CD8-positive, alpha-beta memory T cell (primary cell): ENCODE data around the gene SPP2. TPM values are rescaled to one million over a fixed set of nuclear protein-coding genes. Genes with fewer than 3 reads are reported as not detected.

Source experiments
- CTCF ChIA-PET: fragments of 350-600 bp; sonication (Branson Sonifier 250); formaldehyde crosslinking; loops from one replicate; lab custom pipeline; 2021; ENCODE audit warnings: antibody characterized with exemption; lab: Charles Lee
- POLR2A ChIA-PET: fragments of 350-600 bp; sonication (Branson Sonifier 250); formaldehyde crosslinking; loops from one replicate; lab custom pipeline; 2021; ENCODE audit warnings: antibody characterized with exemption; lab: Charles Lee
- DNase-seq, 5 donors: peaks; one replicate each; pipeline versions ENCODE4 v3.0.0 to v3.0.0-alpha.2; 2020 to 2022; ENCODE audit warnings: mixed read lengths in 1 of 5
- H3K27ac ChIP-seq: one replicate; pipeline ENCODE4 v1.7.0; 2013; ENCODE audit warnings: low read depth, mild to moderate bottlenecking, low read length, moderate library complexity
- H3K27me3 ChIP-seq: 2 replicates; pipeline ENCODE4 v1.7.0; 2013; ENCODE audit warnings: low read length, mild to moderate bottlenecking; ENCODE audit not compliant: insufficient read depth, poor library complexity, severe bottlenecking
- H3K36me3 ChIP-seq: 2 replicates; pipeline ENCODE4 v1.7.0; 2013; ENCODE audit warnings: mild to moderate bottlenecking, low read length, moderate library complexity; ENCODE audit not compliant: insufficient read depth
- H3K4me1 ChIP-seq: 2 replicates; pipeline ENCODE4 v1.7.0; 2013; ENCODE audit warnings: mild to moderate bottlenecking, low read length, moderate library complexity; ENCODE audit not compliant: insufficient read depth
- H3K4me3 ChIP-seq: 2 replicates; pipeline ENCODE4 v1.7.0; 2013; ENCODE audit warnings: mild to moderate bottlenecking, low read length
- H3K9me3 ChIP-seq: 2 replicates; pipeline ENCODE4 v1.7.0; 2013; ENCODE audit warnings: mild to moderate bottlenecking, low read length
- H3K27ac Mint-ChIP-seq, 8 donors: one replicate each; pipeline ENCODE4 v1.8.0; 2020 to 2021; ENCODE audit warnings: mixed read lengths in 8 of 8, mild to moderate bottlenecking in 6 of 8, inconsistent platforms in 3 of 8, moderate library complexity in 3 of 8
- H3K27me3 Mint-ChIP-seq, 2 donors: one replicate each; pipeline ENCODE4 v1.8.0; 2020 to 2021; ENCODE audit warnings: mixed read lengths in 2 of 2, mild to moderate bottlenecking in 1 of 2, moderate library complexity in 1 of 2
- H3K36me3 Mint-ChIP-seq, 3 donors: one replicate each; pipeline ENCODE4 v1.8.0; 2020 to 2021; ENCODE audit warnings: mixed read lengths in 3 of 3, inconsistent platforms in 1 of 3, mild to moderate bottlenecking in 1 of 3
- H3K4me1 Mint-ChIP-seq, 3 donors: one replicate each; pipeline ENCODE4 v1.8.0; 2020 to 2021; ENCODE audit warnings: mixed read lengths in 3 of 3, inconsistent platforms in 1 of 3, mild to moderate bottlenecking in 1 of 3
- H3K4me3 Mint-ChIP-seq, 7 donors: one replicate each; pipeline ENCODE4 v1.8.0; 2020 to 2021; ENCODE audit warnings: mixed read lengths in 7 of 7, mild to moderate bottlenecking in 6 of 7, moderate library complexity in 4 of 7, inconsistent platforms in 2 of 7
- H3K9me3 Mint-ChIP-seq, 5 donors: one replicate each; pipeline ENCODE4 v1.8.0; 2020 to 2022; ENCODE audit warnings: mixed read lengths in 5 of 5, mild to moderate bottlenecking in 3 of 5, moderate library complexity in 2 of 5, inconsistent platforms in 1 of 5
- polyA plus RNA-seq: library from polyadenylated mRNA; unstranded; fragments of 300-500 nt; fragmentation: Illumina TruSeq; gene quantifications from one replicate; pipeline ENCODE4 v1.2.3, GENCODE V29; 2021
- total RNA-seq, 2 experiments: library from RNA; stranded (reverse); gene quantifications; one replicate each; pipeline ENCODE4 v1.2.3, GENCODE V29; 2021

The SPP2 gene
- total and polyA plus RNA-seq, 3 experiments from 2014 or later: not detected

- Histone ChIP-seq H3K36me3 (no peaks in the 10 kb centered on the region), H3K27ac (no peak overlapping the region), H3K4me3 (no peak overlapping the region), H3K4me1 (peaks cover 4% of the 10 kb centered on the region), H3K27me3 (no peaks in the 10 kb centered on the region), H3K9me3 (peaks cover 11% of the 10 kb centered on the region)
- Mint-ChIP-seq H3K9me3 (peaks cover 23 to 39% (median 34%) of the 10 kb centered on the region in 5 donors), H3K36me3 (peaks cover 3 to 45% (median 4%) of the 10 kb centered on the region in 3 donors), H3K27ac (no peak overlapping the region), H3K4me3 (no peak overlapping the region), H3K4me1 (peaks cover 7 to 10% (median 9%) of the 10 kb centered on the region in 3 donors), H3K27me3 (no peaks in the 10 kb centered on the region)
- POLR2A ChIA-PET: no interaction called here
- no peak for DNase-seq
- CTCF ChIA-PET: no interaction called here
Measured at GRCh38 chr2:234038076-234038802, 12.3 kb upstream of the SPP2 start.

GRCh38 chr2:234044157-234044556 is 6.3 kb upstream of the SPP2 start:
- Mint-ChIP-seq H3K4me1 (peaks cover 0 to 14% (median 5%) of the 10 kb centered on the region in 3 donors), H3K27ac (peak overlapping the region in 1 of 8 donors; percentile 50), H3K27me3 (no peaks in the 10 kb centered on the region), H3K36me3 (peaks cover 0 to 10% (median 1%) of the 10 kb centered on the region in 3 donors), H3K9me3 (no peaks in the 10 kb centered on the region), H3K4me3 (no peak overlapping the region)
- H3K9me3 ChIP-seq: no peaks in the 10 kb centered on the region
- no peaks in the 10 kb centered on the region for H3K36me3 ChIP-seq
- no peak overlapping the region for H3K4me3 ChIP-seq
- CTCF ChIA-PET: no interaction called here
- H3K4me1 ChIP-seq: no peaks in the 10 kb centered on the region
- POLR2A ChIA-PET: no interaction called here
- no peak for DNase-seq
- H3K27me3 ChIP-seq: no peaks in the 10 kb centered on the region
- H3K27ac ChIP-seq: no peak overlapping the region

GRCh38 chr2:234046521-234046920 is 4.0 kb upstream of the SPP2 start:
- H3K27ac ChIP-seq: no peak overlapping the region
- H3K4me3 ChIP-seq: no peak overlapping the region
- Mint-ChIP-seq H3K36me3 (peaks cover 0 to 10% (median 1%) of the 10 kb centered on the region in 3 donors), H3K4me3 (no peak overlapping the region), H3K27me3 (no peaks in the 10 kb centered on the region), H3K27ac (no peak overlapping the region), H3K9me3 (no peaks in the 10 kb centered on the region), H3K4me1 (peaks cover 0 to 19% (median 7%) of the 10 kb centered on the region in 3 donors)
- H3K9me3 ChIP-seq: no peaks in the 10 kb centered on the region
- H3K36me3 ChIP-seq: no peaks in the 10 kb centered on the region
- ChIA-PET POLR2A (no interaction called here), CTCF (no interaction called here)
- H3K4me1 ChIP-seq: no peaks in the 10 kb centered on the region
- H3K27me3 ChIP-seq: no peaks in the 10 kb centered on the region
- no peak for DNase-seq

GRCh38 chr2:234047361-234047760 is 3.1 kb upstream of the SPP2 start:
- H3K4me3 Mint-ChIP-seq: no peak overlapping the region
- H3K9me3 Mint-ChIP-seq: no peaks in the 10 kb centered on the region
- Histone ChIP-seq H3K36me3 (no peaks in the 10 kb centered on the region), H3K4me1 (no peaks in the 10 kb centered on the region), H3K4me3 (no peak overlapping the region), H3K9me3 (no peaks in the 10 kb centered on the region), H3K27me3 (no peaks in the 10 kb centered on the region), H3K27ac (no peak overlapping the region)
- peaks cover 0 to under 1% of the 10 kb centered on the region in 2 donors for H3K27me3 Mint-ChIP-seq
- ChIA-PET POLR2A (no interaction called here), CTCF (no interaction called here)
- no peak for DNase-seq
- peaks cover 0 to 28% (median 8%) of the 10 kb centered on the region in 3 donors for H3K4me1 Mint-ChIP-seq
- no peak overlapping the region for H3K27ac Mint-ChIP-seq
- peaks cover 0 to 10% (median 1%) of the 10 kb centered on the region in 3 donors for H3K36me3 Mint-ChIP-seq

- no peak overlapping the region for H3K4me3 ChIP-seq
- POLR2A ChIA-PET: no interaction called here
- H3K27ac ChIP-seq: no peak overlapping the region
- no peaks in the 10 kb centered on the region for H3K9me3 ChIP-seq
- H3K4me3 Mint-ChIP-seq: no peak overlapping the region
- no peak for DNase-seq
- CTCF ChIA-PET: no interaction called here
- peaks cover 0 to 30% (median 10%) of the 10 kb centered on the region in 3 donors for H3K4me1 Mint-ChIP-seq
- H3K27ac Mint-ChIP-seq: no peak overlapping the region
- no peaks in the 10 kb centered on the region for H3K4me1 ChIP-seq
- peaks cover 0 to 10% (median 2%) of the 10 kb centered on the region in 3 donors for H3K36me3 Mint-ChIP-seq
- H3K27me3 Mint-ChIP-seq: peaks cover 0 to 5% of the 10 kb centered on the region in 2 donors
- H3K9me3 Mint-ChIP-seq: no peaks in the 10 kb centered on the region
- H3K36me3 ChIP-seq: no peaks in the 10 kb centered on the region
- H3K27me3 ChIP-seq: no peaks in the 10 kb centered on the region
Measured at GRCh38 chr2:234048049-234048448, 2.5 kb upstream of the SPP2 start.

- no peak overlapping the region for H3K4me3 Mint-ChIP-seq
- no peaks in the 10 kb centered on the region for H3K4me1 ChIP-seq
- H3K27me3 ChIP-seq: no peaks in the 10 kb centered on the region
- no peak overlapping the region for H3K4me3 ChIP-seq
- ChIA-PET CTCF (interaction anchor here (1.5 kb wide), 1 partner anchor 44 kb away, joined by 3 read pairs; no protein-coding TSS in a partner anchor), POLR2A (no interaction called here)
- H3K4me1 Mint-ChIP-seq: peaks cover 0 to 20% (median 6%) of the 10 kb centered on the region in 3 donors
- DNase-seq: no peak
- no peak overlapping the region for H3K27ac ChIP-seq
- peaks cover 0 to 11% (median 6%) of the 10 kb centered on the region in 3 donors for H3K36me3 Mint-ChIP-seq
- H3K9me3 Mint-ChIP-seq: no peaks in the 10 kb centered on the region
- H3K36me3 ChIP-seq: no peaks in the 10 kb centered on the region
- no peak overlapping the region for H3K27ac Mint-ChIP-seq
- H3K27me3 Mint-ChIP-seq: peaks cover 0 to 5% of the 10 kb centered on the region in 2 donors
- no peaks in the 10 kb centered on the region for H3K9me3 ChIP-seq
Measured at GRCh38 chr2:234051374-234052070, 1.0 kb downstream of the SPP2 start.

- CTCF ChIA-PET: no interaction called here
- H3K4me1 ChIP-seq: peaks cover 4% of the 10 kb centered on the region
- Mint-ChIP-seq H3K4me1 (peaks cover 17 to 28% (median 19%) of the 10 kb centered on the region in 3 donors), H3K27me3 (peaks cover 4 to 9% of the 10 kb centered on the region in 2 donors), H3K27ac (peak overlapping the region in 1 of 8 donors; percentile 34), H3K36me3 (peaks cover 0 to 5% (median 4%) of the 10 kb centered on the region in 3 donors), H3K9me3 (no peaks in the 10 kb centered on the region), H3K4me3 (no peak overlapping the region)
- no peak for DNase-seq
- H3K9me3 ChIP-seq: no peaks in the 10 kb centered on the region
- no peaks in the 10 kb centered on the region for H3K27me3 ChIP-seq
- no peaks in the 10 kb centered on the region for H3K36me3 ChIP-seq
- H3K4me3 ChIP-seq: no peak overlapping the region
- no peak overlapping the region for H3K27ac ChIP-seq
- POLR2A ChIA-PET: no interaction called here
Measured at GRCh38 chr2:234058881-234059280, 8.4 kb downstream of the SPP2 start.

GRCh38 chr2:234060236-234060635 is 9.7 kb downstream of the SPP2 start:
- Histone ChIP-seq H3K27me3 (no peaks in the 10 kb centered on the region), H3K4me1 (peaks cover 4% of the 10 kb centered on the region), H3K4me3 (no peak overlapping the region), H3K27ac (no peak overlapping the region), H3K9me3 (no peaks in the 10 kb centered on the region), H3K36me3 (no peaks in the 10 kb centered on the region)
- no peaks in the 10 kb centered on the region for H3K9me3 Mint-ChIP-seq
- H3K4me1 Mint-ChIP-seq: peaks cover 21 to 32% (median 22%) of the 10 kb centered on the region in 3 donors
- no peak overlapping the region for H3K4me3 Mint-ChIP-seq
- peaks cover 4 to 9% of the 10 kb centered on the region in 2 donors for H3K27me3 Mint-ChIP-seq
- no peak for DNase-seq
- ChIA-PET POLR2A (no interaction called here), CTCF (no interaction called here)
- H3K27ac Mint-ChIP-seq: no peak overlapping the region
- H3K36me3 Mint-ChIP-seq: no peaks in the 10 kb centered on the region
